HEK293T (cell line): Measurements from ENCODE around the gene TMEFF2.

ENCODE experiments used
- FOXK2 ChIP-seq: fragments of 450-650 bp; IDR thresholded peaks from 2 replicates; pipeline ENCODE4 v1.6.1; 2016; ENCODE audit warnings: mild to moderate bottlenecking
- TARDBP ChIP-seq: fragments of 450-650 bp; IDR thresholded peaks from 2 replicates; pipeline ENCODE4 v1.6.1; 2016

DNA sequence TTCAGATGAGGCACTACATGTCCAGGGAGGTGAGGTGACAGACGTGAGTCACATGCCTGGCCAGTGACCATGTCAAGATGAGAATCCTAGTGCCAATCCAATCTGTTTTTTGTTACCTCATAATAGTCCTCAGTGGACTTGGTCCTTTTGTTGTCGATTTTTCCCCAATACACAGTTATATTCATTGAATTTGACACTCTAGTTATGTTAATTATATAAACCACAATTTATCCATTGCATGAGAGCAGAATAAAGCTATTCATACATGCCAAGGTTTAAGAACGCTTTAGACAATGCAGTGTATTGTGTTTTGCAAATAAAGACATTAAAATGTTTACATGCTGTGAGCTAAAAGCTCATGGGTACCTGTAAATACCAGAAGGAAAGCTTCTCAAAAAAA is 21.6 kb upstream of the TMEFF2 start:
- no peak for TF ChIP-seq TARDBP
- no peak for TF ChIP-seq FOXK2
